HepG2 (cell line): ENCODE results near the gene AHRR. TPM values are rescaled to one million over a fixed set of nuclear protein-coding genes. Genes with fewer than 3 reads are reported as not detected.

Experiments
- ATAC-seq: fragments of 200-7000 bp; cut with Tn5 transposase; 3 replicates; pipeline ENCODE4 v1.9.1; 2020; ENCODE audit warnings: mild to moderate bottlenecking, moderate library complexity
- BruUV-seq: library from RNA; stranded (reverse); fragments of 400-500 nt; replicated peaks from 2 replicates; lab custom pipeline; 2021; lab: Mats Ljungman, UMichigan
- CTCF ChIA-PET: fragments of 300-600 bp; formaldehyde crosslinking; extraction: SDS; loops from one replicate; lab custom pipeline; 2021; ENCODE audit warnings: low total read pairs, inconsistent platforms, low intra/inter-chr PET ratio; lab: Yijun Ruan, JAX
- POLR2A ChIA-PET: fragments of 350-600 bp; sonication (Branson Sonifier 250); formaldehyde crosslinking; loops from one replicate; lab custom pipeline; 2020; ENCODE audit warnings: antibody characterized with exemption, inconsistent platforms; lab: Yijun Ruan, JAX
- DNase-seq: peaks from one replicate; pipeline ENCODE4 v3.0.0-alpha.2; 2015; ENCODE audit warnings: low spot score
- FAIRE-seq: peaks from 3 replicates; lab custom pipeline; 2011; peaks lifted over from hg19 to GRCh38; lab: Jason Lieb, UNC
- H2AFZ ChIP-seq: one replicate; pipeline ENCODE4 v1.6.1; 2011; ENCODE audit warnings: low read length, inconsistent platforms
- H3K27ac ChIP-seq: fragments of 300-600 bp; 3 replicates; pipeline ENCODE4 v1.8.0; 2011; ENCODE audit warnings: mixed run types, mild to moderate bottlenecking, mixed read lengths, low read length, inconsistent platforms; ENCODE audit not compliant: insufficient read depth; ENCODE audit errors: extremely low read length
- H3K27me3 ChIP-seq, 2 experiments: fragments of 200-600 bp in 1 of 2; 2 replicates in 1 of 2; 3 replicates in 1 of 2; pipeline versions ENCODE4 v1.6.0 to v1.8.0; 2011; ENCODE audit warnings: low read length in 2 of 2, mild to moderate bottlenecking in 2 of 2, moderate library complexity in 2 of 2, inconsistent platforms in 1 of 2; ENCODE audit not compliant: insufficient read depth in 2 of 2, control insufficient read depth in 1 of 2
- H3K36me3 ChIP-seq, 2 experiments: fragments of 200-600 bp in 1 of 2; replicated peaks in 1 of 2; 2 replicates in 1 of 2; 3 replicates in 1 of 2; pipeline versions ENCODE4 v1.5.1 to v1.8.0; 2011; ENCODE audit warnings: low read length in 2 of 2, inconsistent platforms in 1 of 2; ENCODE audit not compliant: insufficient read depth in 2 of 2, control insufficient read depth in 1 of 2
- H3K4me1 ChIP-seq: 2 replicates; pipeline ENCODE4 v1.5.1; 2012; ENCODE audit warnings: low read length, inconsistent platforms; ENCODE audit not compliant: insufficient read depth
- H3K4me2 ChIP-seq: 2 replicates; pipeline ENCODE4 v1.6.0; 2011; ENCODE audit warnings: low read depth, low read length, inconsistent platforms
- H3K4me3 ChIP-seq, 3 experiments: fragments of 200-600 bp in 1 of 3; sonication (generic), shearing (Covaris generic) in 1 of 3; replicated peaks in 1 of 3; 2 replicates each; pipeline ENCODE4 v1.5.1; 2011 to 2016; ENCODE audit warnings: low read length in 3 of 3, inconsistent platforms in 2 of 3, low read depth in 2 of 3, mild to moderate bottlenecking in 2 of 3, control low read depth in 1 of 3, mixed read lengths in 1 of 3; ENCODE audit not compliant: insufficient read depth in 1 of 3
- H3K79me2 ChIP-seq: one replicate; pipeline ENCODE4 v1.6.1; 2011; ENCODE audit warnings: low read length, inconsistent platforms; ENCODE audit not compliant: insufficient read depth
- H3K9ac ChIP-seq: 2 replicates; pipeline ENCODE4 v1.6.0; 2011; ENCODE audit warnings: mild to moderate bottlenecking, low read depth, low read length, inconsistent platforms; ENCODE audit not compliant: insufficient read depth
- H3K9me3 ChIP-seq: 2 replicates; pipeline ENCODE4 v1.5.1; 2012; ENCODE audit warnings: mild to moderate bottlenecking, low read length
- H4K20me1 ChIP-seq: 2 replicates; pipeline ENCODE4 v1.6.0; 2011; ENCODE audit warnings: inconsistent platforms, mild to moderate bottlenecking, low read length, moderate library complexity; ENCODE audit not compliant: insufficient read depth
- ARNT2 ChIP-seq: sonication (generic); formaldehyde crosslinking; IDR thresholded peaks from 2 replicates; pipeline ENCODE4 v1.8.0; 2022; ENCODE audit warnings: mild to moderate bottlenecking, low read depth, missing genetic modification reagents, moderate library complexity
- ATAD3A ChIP-seq: sonication (generic); formaldehyde crosslinking; IDR thresholded peaks from 2 replicates; pipeline ENCODE4 v1.4.0; 2020; ENCODE audit warnings: missing genetic modification reagents
- BHLHE40 ChIP-seq: IDR thresholded peaks from 2 replicates; pipeline ENCODE4 v1.6.1; 2011; ENCODE audit warnings: low read length, improper control_type of control experiment
- FLYWCH1 ChIP-seq: sonication (generic); formaldehyde crosslinking; IDR thresholded peaks from 2 replicates; pipeline ENCODE4 v1.8.1; 2023; ENCODE audit warnings: mild to moderate bottlenecking, missing genetic modification reagents
- HBP1 ChIP-seq: IDR thresholded peaks from 2 replicates; pipeline ENCODE4 v1.6.1; 2016; ENCODE audit warnings: low read depth, control low read depth
- HNRNPH1 ChIP-seq: fragments of 200-400 bp; formaldehyde crosslinking; optimal IDR thresholded peaks from 2 replicates; pipeline ENCODE3; 2017; ENCODE audit warnings: mild to moderate bottlenecking, low read depth, low read length
- MAFF ChIP-seq: IDR thresholded peaks from 2 replicates; pipeline ENCODE4 v1.6.1; 2011; ENCODE audit warnings: low read depth, low read length, improper control_type of control experiment
- PBX2 ChIP-seq: IDR thresholded peaks from 2 replicates; pipeline ENCODE4 v1.6.1; 2016; ENCODE audit warnings: control low read depth
- RBFOX2 ChIP-seq: fragments of 200-400 bp; formaldehyde crosslinking; IDR thresholded peaks from 2 replicates; pipeline ENCODE4 v1.6.1; 2017; ENCODE audit warnings: low read depth, mild to moderate bottlenecking, low read length
- SOX5 ChIP-seq: IDR thresholded peaks from 2 replicates; pipeline ENCODE4 v1.6.1; 2016; ENCODE audit warnings: borderline replicate concordance
- SP4 ChIP-seq: sonication (generic); formaldehyde crosslinking; IDR thresholded peaks from 2 replicates; pipeline ENCODE4 v1.8.1; 2023; ENCODE audit warnings: mild to moderate bottlenecking, missing genetic modification reagents
- TBX3 ChIP-seq: fragments of 450-650 bp; IDR thresholded peaks from 2 replicates; pipeline ENCODE4 v1.6.1; 2017; ENCODE audit warnings: antibody characterized with exemption, mild to moderate bottlenecking, inconsistent platforms, borderline replicate concordance
- ZFP41 ChIP-seq: sonication (generic); formaldehyde crosslinking; IDR thresholded peaks from 2 replicates; pipeline ENCODE4 v1.4.0; 2020; ENCODE audit warnings: mild to moderate bottlenecking, missing genetic modification reagents, borderline replicate concordance
- ZMYM2 ChIP-seq: sonication (generic); formaldehyde crosslinking; IDR thresholded peaks from 2 replicates; pipeline ENCODE4 v1.8.0; 2022; ENCODE audit warnings: mild to moderate bottlenecking, missing genetic modification reagents
- ZNF264 ChIP-seq: sonication (generic); formaldehyde crosslinking; IDR thresholded peaks from 2 replicates; pipeline ENCODE4 v1.4.0; 2020; ENCODE audit warnings: missing genetic modification reagents
- ZNF589 ChIP-seq: sonication (generic); formaldehyde crosslinking; conservative IDR thresholded peaks from 2 replicates; pipeline ENCODE4 v1.8.0; 2022; ENCODE audit warnings: mild to moderate bottlenecking, moderate library complexity, missing genetic modification reagents
- WGBS: methylation state at CpG from one replicate; pipeline ENCODE4 v1.1.6; 2017; ENCODE audit warnings: low lambda C conversion rate; 5-methylcytosine and 5-hydroxymethylcytosine counted together
- in situ Hi-C: cut with HindIII; loops from 2 replicates; pipeline ENCODE4 v1.10.0; 2017; ENCODE audit warnings: low pct_unique_long_range_greater_than_20kb; ENCODE audit not compliant: extremely low pct_ligation_motif_present
- intact Hi-C: fragments of 100-400 bp; cut with micrococcal nuclease; formaldehyde crosslinking; loops from one replicate; pipeline ENCODE4 v1.10.0; 2022; ENCODE audit not compliant: unreplicated experiment
- polyA plus RNA-seq, 8 experiments: library from polyadenylated mRNA; depleted of rRNA in 3 of 8; stranded (reverse) in 7 of 8; unstranded in 1 of 8; fragments of >200 nt; fragmentation: Illumina TruSeq in 4 of 8; extraction: Trizol in 4 of 8; gene quantifications; 2 replicates each; pipeline versions ENCODE4 v1.2.1 to v1.2.3, GENCODE V29; 2011 to 2016; ENCODE audit warnings: low read depth in 4 of 8, missing spikeins in 1 of 8, mixed read lengths in 1 of 8; ENCODE audit not compliant: insufficient read depth in 1 of 8
- total RNA-seq, 5 experiments: library from RNA; depleted of rRNA; stranded (reverse); fragments of >200 nt; fragmentation: Illumina TruSeq; extraction: Trizol; gene quantifications; 2 replicates each; pipeline ENCODE4 v1.2.3, GENCODE V29; 2016; ENCODE audit warnings: low read depth in 1 of 5
- TF ChIP-seq, protein P1 (sequence below): sonication (generic); formaldehyde crosslinking; IDR thresholded peaks from 2 replicates; pipeline ENCODE4 v1.9.0; 2021; ENCODE audit warnings: mild to moderate bottlenecking, missing genetic modification reagents

The AHRR gene
- total and polyA plus RNA-seq, 2 of the 13 experiments (the other 11 are each of a cell fraction or from before 2014, with no cell fraction given) = 0.28 to 0.35 TPM

DNA sequence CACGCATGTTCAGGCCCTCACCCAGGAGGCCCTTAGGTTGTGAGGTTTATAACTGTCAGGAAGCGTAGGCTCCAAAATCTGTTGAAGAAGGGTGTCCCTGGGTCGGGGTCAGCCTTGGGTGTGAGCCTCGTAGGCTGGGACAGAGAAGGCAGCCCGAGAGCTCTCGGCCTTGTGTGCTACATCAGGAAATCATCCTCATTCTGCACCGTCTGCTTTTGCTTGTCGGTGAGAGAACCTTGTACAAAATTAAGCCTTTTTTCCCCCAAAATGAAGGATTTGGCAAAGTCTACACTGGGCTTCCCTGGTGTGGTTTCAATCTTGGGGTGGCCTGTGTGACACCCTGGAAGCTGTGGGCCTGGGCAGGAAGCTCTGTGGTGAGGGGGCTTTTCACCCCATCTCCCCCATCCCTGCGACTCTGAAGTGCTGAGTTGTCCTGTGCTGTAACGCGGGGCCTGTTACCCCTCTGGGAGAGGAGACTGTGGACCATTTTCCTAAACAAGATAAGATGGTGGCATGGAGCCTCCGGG is 55.3 kb downstream of the AHRR start:
- Histone ChIP-seq H2AFZ (no peak overlapping the region), H4K20me1 (no peaks in the 10 kb centered on the region), H3K27me3 (0 out of 5 replicates have a peak, but pooled peaks cover 0 to 2% of the 10 kb centered on the region in 2 experiments), H3K4me3 (no peak overlapping the region), H3K4me2 (no peak overlapping the region), H3K9ac (no peak overlapping the region), H3K9me3 (no peaks in the 10 kb centered on the region), H3K36me3 (no peaks in the 10 kb centered on the region), H3K79me2 (no peaks in the 10 kb centered on the region), H3K27ac (no peak overlapping the region), H3K4me1 (no peaks in the 10 kb centered on the region)
- FAIRE-seq (no peak), DNase-seq (no peak), ATAC-seq (no peak)
- CTCF ChIA-PET = no interaction called here
- intact Hi-C loops (no loop called here), in situ Hi-C loops (no loop called here)
- BruUV-seq = no TSS peak
- 95% methylated on average over 5 of the region's 12 CpGs for WGBS
- POLR2A ChIA-PET = no interaction called here
- TF ChIP-seq TBX3 (no peak), ZNF264 (CRISPR knock-in tag) (no peak), FLYWCH1 (CRISPR knock-in tag) (no peak), RBFOX2 (no peak), HBP1 (CRISPR knock-in tag) (no peak), ARNT2 (CRISPR knock-in tag) (no peak), HNRNPH1 (no peak), ZFP41 (CRISPR knock-in tag) (no peak), SOX5 (CRISPR knock-in tag) (no peak), MAFF (no peak), ZNF589 (CRISPR knock-in tag) (no peak), BHLHE40 (no peak), ATAD3A (CRISPR knock-in tag) (no peak), SP4 (CRISPR knock-in tag) (no peak), ZMYM2 (CRISPR knock-in tag) (no peak), PBX2 (CRISPR knock-in tag) (no peak)
- TF ChIP-seq, protein P1, sequence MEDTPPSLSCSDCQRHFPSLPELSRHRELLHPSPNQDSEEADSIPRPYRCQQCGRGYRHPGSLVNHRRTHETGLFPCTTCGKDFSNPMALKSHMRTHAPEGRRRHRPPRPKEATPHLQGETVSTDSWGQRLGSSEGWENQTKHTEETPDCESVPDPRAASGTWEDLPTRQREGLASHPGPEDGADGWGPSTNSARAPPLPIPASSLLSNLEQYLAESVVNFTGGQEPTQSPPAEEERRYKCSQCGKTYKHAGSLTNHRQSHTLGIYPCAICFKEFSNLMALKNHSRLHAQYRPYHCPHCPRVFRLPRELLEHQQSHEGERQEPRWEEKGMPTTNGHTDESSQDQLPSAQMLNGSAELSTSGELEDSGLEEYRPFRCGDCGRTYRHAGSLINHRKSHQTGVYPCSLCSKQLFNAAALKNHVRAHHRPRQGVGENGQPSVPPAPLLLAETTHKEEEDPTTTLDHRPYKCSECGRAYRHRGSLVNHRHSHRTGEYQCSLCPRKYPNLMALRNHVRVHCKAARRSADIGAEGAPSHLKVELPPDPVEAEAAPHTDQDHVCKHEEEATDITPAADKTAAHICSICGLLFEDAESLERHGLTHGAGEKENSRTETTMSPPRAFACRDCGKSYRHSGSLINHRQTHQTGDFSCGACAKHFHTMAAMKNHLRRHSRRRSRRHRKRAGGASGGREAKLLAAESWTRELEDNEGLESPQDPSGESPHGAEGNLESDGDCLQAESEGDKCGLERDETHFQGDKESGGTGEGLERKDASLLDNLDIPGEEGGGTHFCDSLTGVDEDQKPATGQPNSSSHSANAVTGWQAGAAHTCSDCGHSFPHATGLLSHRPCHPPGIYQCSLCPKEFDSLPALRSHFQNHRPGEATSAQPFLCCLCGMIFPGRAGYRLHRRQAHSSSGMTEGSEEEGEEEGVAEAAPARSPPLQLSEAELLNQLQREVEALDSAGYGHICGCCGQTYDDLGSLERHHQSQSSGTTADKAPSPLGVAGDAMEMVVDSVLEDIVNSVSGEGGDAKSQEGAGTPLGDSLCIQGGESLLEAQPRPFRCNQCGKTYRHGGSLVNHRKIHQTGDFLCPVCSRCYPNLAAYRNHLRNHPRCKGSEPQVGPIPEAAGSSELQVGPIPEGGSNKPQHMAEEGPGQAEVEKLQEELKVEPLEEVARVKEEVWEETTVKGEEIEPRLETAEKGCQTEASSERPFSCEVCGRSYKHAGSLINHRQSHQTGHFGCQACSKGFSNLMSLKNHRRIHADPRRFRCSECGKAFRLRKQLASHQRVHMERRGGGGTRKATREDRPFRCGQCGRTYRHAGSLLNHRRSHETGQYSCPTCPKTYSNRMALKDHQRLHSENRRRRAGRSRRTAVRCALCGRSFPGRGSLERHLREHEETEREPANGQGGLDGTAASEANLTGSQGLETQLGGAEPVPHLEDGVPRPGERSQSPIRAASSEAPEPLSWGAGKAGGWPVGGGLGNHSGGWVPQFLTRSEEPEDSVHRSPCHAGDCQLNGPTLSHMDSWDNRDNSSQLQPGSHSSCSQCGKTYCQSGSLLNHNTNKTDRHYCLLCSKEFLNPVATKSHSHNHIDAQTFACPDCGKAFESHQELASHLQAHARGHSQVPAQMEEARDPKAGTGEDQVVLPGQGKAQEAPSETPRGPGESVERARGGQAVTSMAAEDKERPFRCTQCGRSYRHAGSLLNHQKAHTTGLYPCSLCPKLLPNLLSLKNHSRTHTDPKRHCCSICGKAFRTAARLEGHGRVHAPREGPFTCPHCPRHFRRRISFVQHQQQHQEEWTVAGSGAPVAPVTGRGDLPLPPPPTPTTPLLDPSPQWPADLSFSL (CRISPR knock-in tag) = no peak
